Astrocyte (in vitro differentiated cells and primary cell): ENCODE measurements around the gene DBT.

ENCODE experiments used
- EZH2 ChIP-seq: IDR thresholded peaks from 2 replicates; pipeline ENCODE4 v1.6.1; 2012; ENCODE audit warnings: mild to moderate bottlenecking, low read length, inconsistent platforms; ENCODE audit not compliant: insufficient read depth
- TF ChIP-seq, protein P1 (sequence below): IDR thresholded peaks from 2 replicates; pipeline ENCODE4 v1.5.1; 2011; ENCODE audit warnings: low read depth, mild to moderate bottlenecking, inconsistent platforms, low read length, moderate library complexity; ENCODE audit not compliant: insufficient read depth

DNA sequence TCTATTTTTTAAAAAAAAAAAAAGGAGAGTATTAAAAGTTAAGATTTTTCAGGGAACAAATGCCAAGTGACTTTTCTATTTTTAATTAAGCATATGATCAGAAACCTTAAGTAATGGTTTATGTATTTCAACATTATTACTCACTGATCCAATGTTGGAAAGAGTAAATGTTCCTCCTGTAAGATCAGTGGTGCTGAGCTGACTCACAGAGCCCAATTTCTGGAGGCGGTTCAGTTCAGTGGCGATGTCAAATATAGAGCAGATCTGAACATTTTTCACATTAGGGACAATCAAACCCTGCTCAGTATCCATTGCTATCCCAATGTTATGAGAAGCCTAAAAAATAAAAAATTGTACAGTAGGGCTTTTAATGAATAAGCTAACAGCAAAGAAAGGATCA, 43.3 kb downstream of the DBT start:
- TF ChIP-seq, protein P1, sequence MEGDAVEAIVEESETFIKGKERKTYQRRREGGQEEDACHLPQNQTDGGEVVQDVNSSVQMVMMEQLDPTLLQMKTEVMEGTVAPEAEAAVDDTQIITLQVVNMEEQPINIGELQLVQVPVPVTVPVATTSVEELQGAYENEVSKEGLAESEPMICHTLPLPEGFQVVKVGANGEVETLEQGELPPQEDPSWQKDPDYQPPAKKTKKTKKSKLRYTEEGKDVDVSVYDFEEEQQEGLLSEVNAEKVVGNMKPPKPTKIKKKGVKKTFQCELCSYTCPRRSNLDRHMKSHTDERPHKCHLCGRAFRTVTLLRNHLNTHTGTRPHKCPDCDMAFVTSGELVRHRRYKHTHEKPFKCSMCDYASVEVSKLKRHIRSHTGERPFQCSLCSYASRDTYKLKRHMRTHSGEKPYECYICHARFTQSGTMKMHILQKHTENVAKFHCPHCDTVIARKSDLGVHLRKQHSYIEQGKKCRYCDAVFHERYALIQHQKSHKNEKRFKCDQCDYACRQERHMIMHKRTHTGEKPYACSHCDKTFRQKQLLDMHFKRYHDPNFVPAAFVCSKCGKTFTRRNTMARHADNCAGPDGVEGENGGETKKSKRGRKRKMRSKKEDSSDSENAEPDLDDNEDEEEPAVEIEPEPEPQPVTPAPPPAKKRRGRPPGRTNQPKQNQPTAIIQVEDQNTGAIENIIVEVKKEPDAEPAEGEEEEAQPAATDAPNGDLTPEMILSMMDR: no peak
- TF ChIP-seq EZH2: no peak
